Osteocyte (in vitro differentiated cells): ENCODE data around the gene LIN7B. TPM values are rescaled to one million over a fixed set of nuclear protein-coding genes. Genes with fewer than 3 reads are reported as not detected.

Source experiments
- DNase-seq: peaks from one replicate; pipeline ENCODE4 v3.0.0; 2021; ENCODE audit warnings: mixed read lengths; ENCODE audit not compliant: unreplicated experiment; ENCODE audit errors: extremely low spot score
- H3K27ac Mint-ChIP-seq: one replicate; pipeline ENCODE4 v1.8.0; 2021; ENCODE audit warnings: mild to moderate bottlenecking, mixed read lengths; ENCODE audit not compliant: unreplicated experiment
- H3K27me3 Mint-ChIP-seq: one replicate; pipeline ENCODE4 v1.8.0; 2021; ENCODE audit warnings: mixed read lengths; ENCODE audit not compliant: unreplicated experiment
- H3K36me3 Mint-ChIP-seq: one replicate; pipeline ENCODE4 v1.8.0; 2021; ENCODE audit warnings: mixed read lengths; ENCODE audit not compliant: unreplicated experiment
- H3K4me1 Mint-ChIP-seq: one replicate; pipeline ENCODE4 v1.8.0; 2021; ENCODE audit warnings: mixed read lengths; ENCODE audit not compliant: unreplicated experiment
- H3K4me3 Mint-ChIP-seq: one replicate; pipeline ENCODE4 v1.8.0; 2021; ENCODE audit warnings: mild to moderate bottlenecking, moderate library complexity, mixed read lengths; ENCODE audit not compliant: unreplicated experiment
- H3K9me3 Mint-ChIP-seq: one replicate; pipeline ENCODE4 v1.8.0; 2021; ENCODE audit warnings: mixed read lengths; ENCODE audit not compliant: unreplicated experiment
- CTCF ChIP-seq: fragments of 200-600 bp; sonication (generic); IDR thresholded peaks from 2 replicates; pipeline ENCODE4 v1.5.0; 2021; ENCODE audit warnings: antibody characterized with exemption, mild to moderate bottlenecking, moderate library complexity
- total RNA-seq: library from RNA; stranded (reverse); gene quantifications from 2 replicates; pipeline ENCODE4 v1.2.1, GENCODE V29; 2021

Gene LIN7B
- total RNA-seq, 1 donor from 2014 or later = 9.9 TPM

- Mint-ChIP-seq H3K27ac (no peak overlapping the region), H3K27me3 (peaks cover 2% of the 10 kb centered on the region), H3K4me3 (no peak overlapping the region), H3K9me3 (peaks cover 3% of the 10 kb centered on the region), H3K36me3 (no peaks in the 10 kb centered on the region), H3K4me1 (peaks cover 19% of the 10 kb centered on the region)
- no peak for DNase-seq
- TF ChIP-seq CTCF = no peak
Measured at GRCh38 chr19:49153167-49153809, 39.1 kb downstream of the LIN7B start.

GRCh38 chr19:49154279-49154678 lies 40.1 kb downstream of the LIN7B start:
- Mint-ChIP-seq H3K4me3 (no peak overlapping the region), H3K4me1 (peaks cover 18% of the 10 kb centered on the region), H3K9me3 (peaks cover 3% of the 10 kb centered on the region), H3K27ac (no peak overlapping the region), H3K27me3 (peaks cover 2% of the 10 kb centered on the region), H3K36me3 (no peaks in the 10 kb centered on the region)
- no peak for DNase-seq
- TF ChIP-seq CTCF = no peak

GRCh38 chr19:49155005-49155819 lies 41.0 kb downstream of the LIN7B start, which contains the start of gene HRC:
HRC (minus strand) TSS chr19:49155396; CDS start chr19:49155237, 159 bp downstream.
- DNase-seq = no peak
- no peak within 1 kb of the TSS for H3K27ac Mint-ChIP-seq
- TF ChIP-seq CTCF = no peak
- peak within 1 kb of the TSS; percentile 2 for H3K4me3 Mint-ChIP-seq
- peaks cover 3% of the 10 kb centered on the region for H3K9me3 Mint-ChIP-seq
- peaks cover 2% of the 10 kb centered on the region for H3K27me3 Mint-ChIP-seq
- H3K36me3 Mint-ChIP-seq = peaks cover 2% of the 10 kb centered on the region
- peaks cover 18% of the 10 kb centered on the region for H3K4me1 Mint-ChIP-seq

- no peak for DNase-seq
- no peak overlapping the region for H3K27ac Mint-ChIP-seq
- H3K27me3 Mint-ChIP-seq = peaks cover 2% of the 10 kb centered on the region
- peaks cover 6% of the 10 kb centered on the region for H3K36me3 Mint-ChIP-seq
- peaks cover 3% of the 10 kb centered on the region for H3K9me3 Mint-ChIP-seq
- peaks cover 18% of the 10 kb centered on the region for H3K4me1 Mint-ChIP-seq
- no peak for TF ChIP-seq CTCF
- H3K4me3 Mint-ChIP-seq = peak overlapping the region; percentile 2
Measured at GRCh38 chr19:49155820-49156346, 41.7 kb downstream of the LIN7B start.
